NCI-H1105 treated with DMSO at 0.1 percent for 48 hours (cell line): ENCODE results near the gene DUSP9.
"Not testable (repeated sequence)": the region's sequence is repeated elsewhere in the genome, so short reads cannot be mapped to it uniquely, and the experiment has no call there.

Experiments used
- DNase-seq: peaks from one replicate; lab custom pipeline; 2025; lab: John Stamatoyannopoulos, UW

Gene DUSP9, protein sequence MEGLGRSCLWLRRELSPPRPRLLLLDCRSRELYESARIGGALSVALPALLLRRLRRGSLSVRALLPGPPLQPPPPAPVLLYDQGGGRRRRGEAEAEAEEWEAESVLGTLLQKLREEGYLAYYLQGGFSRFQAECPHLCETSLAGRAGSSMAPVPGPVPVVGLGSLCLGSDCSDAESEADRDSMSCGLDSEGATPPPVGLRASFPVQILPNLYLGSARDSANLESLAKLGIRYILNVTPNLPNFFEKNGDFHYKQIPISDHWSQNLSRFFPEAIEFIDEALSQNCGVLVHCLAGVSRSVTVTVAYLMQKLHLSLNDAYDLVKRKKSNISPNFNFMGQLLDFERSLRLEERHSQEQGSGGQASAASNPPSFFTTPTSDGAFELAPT

DNA sequence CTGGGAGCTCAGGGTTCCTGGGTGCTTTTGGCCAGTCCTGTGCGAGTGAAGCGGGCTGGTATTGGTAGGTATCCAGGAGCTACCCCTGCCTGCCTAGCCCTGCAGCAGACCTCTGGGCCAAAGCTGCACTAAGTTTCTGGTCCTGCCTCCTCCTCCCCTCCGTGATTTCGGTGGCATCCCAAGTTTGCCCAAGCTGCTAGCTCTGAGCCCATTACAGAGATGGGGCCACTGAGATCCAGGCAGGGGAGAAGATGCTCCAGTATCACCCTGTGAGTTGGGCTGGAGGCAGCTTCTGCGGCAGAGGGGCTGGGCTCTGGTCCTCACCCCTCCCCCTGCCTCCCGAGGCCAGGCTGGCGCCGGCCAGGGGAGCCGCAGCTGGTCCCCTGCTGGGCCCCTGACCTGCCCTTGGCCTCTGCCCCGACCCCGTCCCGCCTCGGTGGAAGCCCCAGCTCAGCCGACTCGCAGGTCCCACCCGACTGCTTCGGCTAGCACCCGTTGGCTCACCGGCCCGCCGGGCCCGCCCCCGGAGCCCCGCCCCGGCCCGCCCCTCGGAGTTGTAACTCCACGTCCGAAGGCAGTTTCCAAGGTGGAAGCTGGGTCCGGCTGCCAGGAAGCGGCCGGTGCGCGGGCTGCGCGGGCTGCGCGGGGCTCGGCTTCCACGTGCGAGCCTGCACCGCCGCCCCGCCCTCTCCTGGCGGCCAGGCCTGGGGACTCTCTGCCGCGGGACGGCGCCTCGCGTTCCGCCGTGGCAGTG lies at the start of gene DUSP9:
TSS of gene DUSP9 (plus strand) at position 584 of the 754 bp plus-strand sequence. CDS start 751 bp downstream, outside the sequence.
- DNase-seq = no peak

GRCh38 chrX:153598541-153599191 lies 48.3 kb upstream of the DUSP9 start, which contains the start of gene CCNQ:
Gene CCNQ, minus strand, starts transcription at chrX:153599139. Its CDS starts 66 bp downstream, at chrX:153599073.
- peak; percentile 43 for DNase-seq

DNA sequence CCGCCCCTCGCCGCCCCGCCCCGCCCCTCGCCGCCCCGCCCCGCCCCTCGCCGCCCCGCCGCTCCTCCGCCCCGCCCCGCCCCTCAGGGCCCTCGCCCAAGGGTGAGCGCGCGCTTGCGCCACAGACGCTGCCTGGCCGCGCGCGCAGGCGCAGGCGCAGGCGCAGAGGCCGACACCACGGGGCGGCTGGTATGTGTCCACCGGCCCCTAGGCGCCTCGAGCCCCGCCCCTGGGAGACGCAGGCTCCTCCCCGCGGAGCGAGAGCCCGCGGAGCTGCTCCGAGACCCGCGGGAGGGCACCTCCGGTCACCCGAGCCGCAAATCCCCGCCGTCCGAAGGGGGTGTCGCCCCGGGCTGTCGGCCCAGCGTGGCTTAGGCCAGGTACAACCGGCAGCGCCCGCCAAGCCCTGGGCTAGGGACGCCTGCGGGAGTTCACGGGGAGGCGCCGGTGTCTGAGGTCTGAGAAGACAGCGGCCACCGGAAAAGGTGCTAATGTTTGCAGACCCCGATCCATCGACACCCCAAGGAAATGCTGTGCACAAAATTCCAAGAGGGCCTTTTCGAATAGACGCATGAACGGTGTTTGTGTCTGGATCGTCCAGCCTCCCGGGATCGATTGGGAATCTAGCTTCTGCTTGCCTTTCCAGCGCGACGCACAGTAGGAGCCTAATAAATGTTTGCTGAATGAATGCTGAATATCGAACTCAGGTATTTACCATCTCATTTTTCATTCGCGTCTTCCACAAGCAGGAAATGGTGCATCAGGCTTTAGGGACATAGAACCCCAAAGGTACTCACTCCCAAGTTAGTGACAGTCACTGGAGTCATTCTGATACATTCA lies 47.6 kb upstream of the DUSP9 start:
- peak; percentile 90 for DNase-seq

DNA sequence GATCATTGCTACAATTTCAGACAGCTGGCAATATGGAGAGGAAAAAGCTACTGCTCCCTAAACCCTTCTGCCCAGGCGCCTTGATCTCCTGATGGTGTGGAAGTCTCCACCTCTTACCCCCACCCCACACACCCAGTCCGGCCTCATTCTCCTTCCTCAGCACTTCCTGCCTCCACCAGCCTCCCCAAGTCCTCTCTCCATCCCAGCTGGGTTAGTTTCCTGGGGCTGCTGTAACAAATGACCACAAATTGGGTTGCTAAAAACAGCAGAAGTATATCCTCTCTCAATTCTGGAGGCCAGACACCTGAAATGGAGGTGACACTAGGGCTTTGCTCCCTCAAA lies 47.0 kb upstream of the DUSP9 start:
- no peak for DNase-seq

DNA sequence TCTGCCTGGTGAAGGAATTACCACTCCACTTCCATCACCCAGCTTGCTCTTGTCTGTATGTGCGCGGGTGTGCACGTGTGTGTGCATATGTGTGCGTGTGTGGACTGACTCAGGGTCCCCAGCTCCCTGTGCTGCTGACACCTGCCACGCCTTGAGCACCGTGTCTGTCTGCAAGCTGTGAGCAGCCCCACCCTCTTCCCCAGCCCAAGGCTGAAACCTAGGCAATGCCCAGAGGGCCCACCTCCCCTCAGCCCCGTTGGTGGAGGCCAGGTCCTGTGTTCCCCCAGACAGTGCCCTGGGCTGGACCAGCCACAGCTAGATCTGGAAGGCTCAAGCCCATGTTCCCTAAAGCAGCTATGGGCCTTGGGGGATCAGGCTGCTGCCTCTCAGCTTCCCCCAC lies 46.1 kb upstream of the DUSP9 start:
- DNase-seq = no peak

- DNase-seq = no peak
Measured at GRCh38 chrX:153601511-153602110, 45.4 kb upstream of the DUSP9 start.

DNA sequence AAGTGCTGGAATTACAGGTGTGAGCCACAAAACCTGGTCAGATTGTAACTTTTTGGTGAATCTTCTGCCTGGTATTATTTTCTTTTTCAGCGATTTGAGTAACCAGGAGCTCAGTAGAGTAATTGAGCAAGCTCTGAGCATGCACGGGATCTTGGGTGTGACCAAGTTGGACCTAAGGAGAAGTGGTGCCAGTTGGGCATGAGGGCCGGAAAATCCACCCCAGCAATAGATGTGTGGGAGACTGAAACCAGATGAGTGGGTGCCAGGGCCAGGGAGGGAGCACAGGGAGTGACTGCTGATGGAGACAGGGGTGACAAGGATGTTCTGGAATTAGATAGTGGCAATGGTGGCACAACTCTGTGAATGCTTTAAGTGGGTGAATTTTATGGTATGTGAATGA lies 44.4 kb upstream of the DUSP9 start:
- DNase-seq = no peak

DNA sequence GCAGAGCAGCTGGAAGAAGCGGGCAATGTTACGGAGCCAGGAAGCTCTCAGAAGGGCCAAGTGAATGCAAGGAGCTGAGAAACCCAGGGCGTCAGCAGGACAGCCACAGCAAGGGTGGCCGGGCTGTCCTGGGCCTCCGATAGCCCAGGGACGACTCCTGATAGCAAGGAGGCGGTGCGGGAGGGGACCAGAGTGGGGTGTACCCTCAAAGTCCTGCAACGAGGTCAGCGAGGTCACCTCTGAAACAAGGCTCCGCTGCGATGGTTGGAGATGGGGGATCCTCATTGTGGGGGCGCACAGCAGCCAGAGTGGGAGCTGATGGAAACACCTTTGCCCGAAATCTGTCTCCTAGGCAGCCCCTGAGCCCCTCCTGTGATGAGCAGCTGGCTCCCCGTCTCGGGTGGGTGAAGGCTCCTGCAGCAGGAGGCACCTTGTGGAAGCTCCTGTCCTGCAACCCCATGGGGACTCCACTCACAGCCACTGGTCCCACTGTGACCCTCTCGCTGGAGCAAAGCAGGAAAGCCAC lies 43.8 kb upstream of the DUSP9 start:
- no peak for DNase-seq

DNA sequence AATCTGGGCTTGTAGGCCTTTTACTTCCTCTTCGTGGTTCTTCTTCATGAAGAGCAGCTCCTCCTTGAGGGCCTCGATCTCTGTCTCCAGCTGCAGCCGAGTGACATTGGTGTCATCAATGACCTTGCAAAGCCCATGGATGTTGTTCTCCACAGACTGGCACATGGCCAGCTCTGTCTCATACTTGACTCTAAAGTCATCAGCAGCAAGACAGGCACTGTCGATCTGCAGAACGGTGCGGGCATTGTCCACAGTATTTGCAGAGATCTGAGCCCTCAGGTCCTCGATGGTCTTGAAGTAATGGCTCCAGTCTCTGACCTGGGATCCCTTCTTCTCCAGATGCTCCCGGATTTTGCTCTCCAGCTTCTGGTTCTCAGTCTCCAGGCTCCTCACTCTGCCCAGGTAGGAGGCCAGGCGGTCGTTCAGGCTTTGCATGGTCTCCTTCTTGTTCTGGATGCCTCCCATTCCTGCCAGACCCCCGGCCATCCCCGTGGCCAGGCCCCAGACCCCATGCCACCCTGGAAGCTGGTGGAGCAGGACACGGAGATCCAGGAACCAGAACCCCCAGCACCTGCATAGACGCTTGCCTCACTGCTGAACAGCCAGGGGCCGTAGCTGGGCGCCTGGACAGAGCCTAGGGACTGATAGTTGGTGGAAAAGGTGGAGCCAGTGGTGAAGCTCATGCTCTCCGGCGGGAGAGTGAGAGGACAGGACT lies 42.2 kb upstream of the DUSP9 start:
- DNase-seq = not testable (repeated sequence)

GRCh38 chrX:153606503-153606902 lies 40.5 kb upstream of the DUSP9 start:
- DNase-seq = no peak

DNA sequence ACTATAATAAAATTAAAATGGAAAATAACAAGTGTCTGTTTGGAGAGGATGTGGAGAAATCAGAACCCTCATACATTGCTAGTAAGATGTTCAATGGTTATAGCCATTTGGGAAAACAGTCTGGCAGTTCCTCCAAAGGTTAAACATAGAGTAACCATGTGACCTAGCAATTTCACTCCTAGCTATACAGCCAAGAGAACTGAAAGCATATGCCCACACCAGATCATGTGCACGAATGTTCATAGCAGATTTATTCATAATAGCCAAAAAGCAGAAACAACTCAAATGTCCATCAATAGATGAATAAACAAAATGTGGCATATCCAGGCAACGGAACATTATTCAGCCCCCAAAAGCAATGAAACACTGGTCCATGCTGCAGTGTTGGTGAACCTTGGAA lies 38.6 kb upstream of the DUSP9 start:
- no peak for DNase-seq

- DNase-seq = no peak
Measured at GRCh38 chrX:153608806-153609205, 38.2 kb upstream of the DUSP9 start.

DNA sequence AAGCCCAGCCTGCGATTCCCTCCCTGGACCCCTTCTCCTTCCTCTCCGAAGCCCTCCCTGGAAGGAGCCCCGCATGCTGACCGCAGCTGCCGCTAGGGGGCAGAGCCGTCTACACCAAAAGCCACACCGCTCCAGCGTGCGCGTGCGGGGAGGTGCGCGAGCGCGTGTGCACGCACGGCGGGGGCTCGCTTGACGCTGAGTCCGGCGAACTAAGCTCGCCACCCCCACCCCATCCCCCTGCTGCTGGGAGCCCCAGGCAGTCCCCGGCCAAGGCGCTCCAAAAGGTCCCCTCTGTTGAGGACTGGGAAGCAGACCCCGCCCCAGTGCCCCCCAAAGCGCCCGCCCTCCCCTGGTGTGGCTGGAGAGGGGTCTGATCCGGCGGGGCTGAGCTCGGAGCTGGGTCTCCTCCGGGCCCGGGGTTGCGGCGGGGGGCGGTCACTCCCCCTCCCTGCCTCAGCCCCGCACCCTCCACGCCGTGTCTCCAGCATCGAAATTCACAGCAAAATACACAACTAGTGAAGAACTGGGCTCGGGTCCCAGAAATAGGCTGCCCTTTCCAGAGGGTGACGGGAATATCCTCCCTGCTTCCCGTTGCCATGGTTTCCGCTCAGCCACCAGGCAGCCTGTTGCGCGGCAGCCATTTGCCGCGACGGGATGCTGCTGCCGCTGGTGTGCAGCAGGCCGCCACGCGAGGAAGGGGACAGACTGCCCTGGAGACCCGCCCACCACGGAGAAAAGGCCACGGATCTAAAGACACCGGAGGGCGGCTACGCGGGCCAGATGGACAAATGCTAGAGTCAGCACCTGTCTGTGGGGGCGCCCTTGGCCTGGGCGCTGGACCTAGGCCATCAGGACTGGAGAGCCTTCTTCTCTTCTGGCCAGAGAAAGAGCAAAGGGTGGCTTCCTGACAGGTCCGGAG lies 36.8 kb upstream of the DUSP9 start:
- peak; percentile 89 for DNase-seq

DNA sequence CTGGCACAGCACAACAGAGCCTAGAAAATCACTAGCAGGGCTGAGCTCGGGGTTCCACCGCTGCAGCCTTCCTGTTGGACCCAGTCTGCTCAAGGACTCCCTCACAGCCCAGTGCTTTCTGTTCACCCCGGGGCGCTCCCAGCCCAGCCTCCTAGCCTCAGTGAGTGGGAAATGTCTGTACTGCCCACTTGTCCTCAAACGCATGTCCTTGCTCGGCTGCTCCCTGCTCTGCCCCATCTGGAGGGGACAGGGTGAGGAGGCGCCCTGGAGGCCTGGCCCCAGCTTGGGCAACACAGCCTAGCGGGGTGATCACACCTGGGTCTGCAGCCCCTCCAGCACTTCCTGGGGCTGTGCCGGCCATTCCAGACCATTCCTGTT lies 36.2 kb upstream of the DUSP9 start:
- DNase-seq = no peak

GRCh38 chrX:153611298-153612095 lies 35.5 kb upstream of the DUSP9 start:
- no peak for DNase-seq

DNA sequence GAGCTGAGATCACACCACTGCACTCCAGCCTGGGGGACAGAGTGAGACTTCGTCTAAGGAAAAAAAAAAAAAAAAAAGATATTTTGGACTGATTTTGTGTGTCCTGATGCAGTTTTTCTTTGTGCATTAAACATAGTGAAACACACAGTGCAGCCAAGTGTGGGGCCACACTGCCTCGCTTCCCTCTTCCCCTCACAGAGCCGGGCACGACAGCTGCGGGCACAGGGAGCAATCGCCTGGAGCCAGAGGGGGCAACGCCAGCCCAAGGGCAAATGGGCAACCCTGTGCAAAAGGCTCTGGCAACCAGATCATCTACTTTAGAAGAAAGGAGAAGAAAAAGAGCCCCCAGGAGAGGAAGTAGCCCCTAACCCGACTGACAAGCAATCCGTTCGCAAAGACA lies 34.6 kb upstream of the DUSP9 start:
- no peak for DNase-seq

DNA sequence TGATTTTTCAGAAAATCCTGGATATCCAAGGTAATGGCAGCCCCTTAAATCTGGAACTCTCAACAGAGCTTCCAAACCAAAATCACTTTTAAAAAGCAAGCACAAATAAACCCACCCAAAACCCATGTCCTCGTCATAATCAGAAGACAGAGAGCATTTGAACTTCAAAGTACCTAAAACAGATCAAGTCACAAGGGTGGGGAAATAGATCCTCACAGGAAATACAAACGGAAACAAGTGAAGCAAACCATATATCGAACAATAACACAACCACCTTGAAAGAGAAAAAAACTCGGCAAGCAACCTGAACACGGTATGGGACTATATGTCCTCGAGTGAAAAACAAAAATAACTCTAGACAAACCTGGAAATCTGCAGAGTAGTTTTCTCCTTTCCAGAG lies 32.2 kb upstream of the DUSP9 start:
- no peak for DNase-seq

DNA sequence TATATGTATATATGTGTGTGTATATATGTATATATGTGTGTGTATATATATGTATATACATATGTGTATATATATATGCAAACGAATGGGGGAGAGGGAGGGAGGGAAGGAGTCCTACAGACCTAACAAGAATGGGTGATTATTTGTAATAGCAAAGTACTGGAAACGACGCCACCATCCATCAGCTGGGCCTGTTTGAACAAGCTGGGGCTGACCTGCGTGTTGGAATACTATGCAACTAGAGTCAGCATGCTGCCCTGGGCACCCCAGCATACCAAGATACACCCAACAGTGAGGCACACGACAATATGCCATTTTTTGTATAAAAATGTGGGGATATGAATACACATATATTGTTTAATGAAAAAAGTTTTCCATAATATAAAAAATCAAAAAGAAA lies 26.4 kb upstream of the DUSP9 start:
- DNase-seq = no peak
